ENCODE data around the gene TNFRSF8.

TNFRSF8 gene

GRCh38 chr1:12162459-12163137 lies 99.5 kb downstream of the TNFRSF8 start:
- no peak for DNase-seq

- no peak for DNase-seq
Measured at GRCh38 chr1:12163210-12163609, 100.1 kb downstream of the TNFRSF8 start.

GRCh38 chr1:12164210-12164609 lies 101.1 kb downstream of the TNFRSF8 start:
- no peak for DNase-seq

GRCh38 chr1:12165342-12165741 lies 102.2 kb downstream of the TNFRSF8 start:
- DNase-seq: no peak

GRCh38 chr1:12166834-12167492 lies 103.9 kb downstream of the TNFRSF8 start, which contains the start of gene TNFRSF1B:
TNFRSF1B (plus strand) TSS chr1:12166991; CDS start chr1:12167092, 101 bp downstream.
- peak; percentile 53 for DNase-seq

GRCh38 chr1:12167493-12168429 lies 104.7 kb downstream of the TNFRSF8 start:
- no peak for DNase-seq

- DNase-seq: no peak
Measured at GRCh38 chr1:12168451-12169160, 105.5 kb downstream of the TNFRSF8 start.

- no peak for DNase-seq
Measured at GRCh38 chr1:12169442-12170135, 106.5 kb downstream of the TNFRSF8 start.

- no peak for DNase-seq
Measured at GRCh38 chr1:12170263-12170671, 107.2 kb downstream of the TNFRSF8 start.

- no peak for DNase-seq
Measured at GRCh38 chr1:12171206-12172041, 108.3 kb downstream of the TNFRSF8 start.

GRCh38 chr1:12172042-12172851 lies 109.1 kb downstream of the TNFRSF8 start:
- no peak for DNase-seq

- no peak for DNase-seq
Measured at GRCh38 chr1:12173041-12173509, 110.0 kb downstream of the TNFRSF8 start.

- DNase-seq: peak; percentile 82
Measured at GRCh38 chr1:12173631-12174121, 110.6 kb downstream of the TNFRSF8 start.

- no peak for DNase-seq
Measured at GRCh38 chr1:12174924-12175810, 112.1 kb downstream of the TNFRSF8 start.

- no peak for DNase-seq
Measured at GRCh38 chr1:12176298-12177118, 113.4 kb downstream of the TNFRSF8 start.

- DNase-seq: no peak
Measured at GRCh38 chr1:12177156-12177998, 114.3 kb downstream of the TNFRSF8 start.

- peak; percentile 84 for DNase-seq
Measured at GRCh38 chr1:12177999-12178441, 114.9 kb downstream of the TNFRSF8 start.

Data from activated gamma-delta T cell (primary cell).